HepG2 (cell line): ENCODE results near the gene RHBDL1. TPM values are rescaled to one million over a fixed set of nuclear protein-coding genes. Genes with fewer than 3 reads are reported as not detected.

ENCODE experiments used
- BORCS8-MEF2B ChIP-seq: sonication (generic); formaldehyde crosslinking; IDR thresholded peaks from 2 replicates; pipeline ENCODE4 v1.8.0; 2022; ENCODE audit warnings: mild to moderate bottlenecking, missing genetic modification reagents
- FOXP1 ChIP-seq, 2 experiments: fragments of 450-650 bp in 1 of 2; IDR thresholded peaks; 2 replicates each; pipeline ENCODE4 v1.6.1; 2017 to 2018; ENCODE audit warnings: antibody characterized with exemption in 1 of 2
- HOXA9 ChIP-seq: sonication (generic); formaldehyde crosslinking; IDR thresholded peaks from 2 replicates; pipeline ENCODE4 v1.8.1; 2022; ENCODE audit warnings: missing genetic modification reagents, mild to moderate bottlenecking, moderate library complexity, borderline replicate concordance
- NR2C2 ChIP-seq: sonication (generic); formaldehyde crosslinking; IDR thresholded peaks from 2 replicates; pipeline ENCODE4 v1.4.0; 2020; ENCODE audit warnings: missing genetic modification reagents, mild to moderate bottlenecking, moderate library complexity, borderline replicate concordance
- PATZ1 ChIP-seq: sonication (generic); formaldehyde crosslinking; IDR thresholded peaks from 2 replicates; pipeline ENCODE4 v1.4.0; 2020; ENCODE audit warnings: missing genetic modification reagents
- PHF5A ChIP-seq: IDR thresholded peaks from one replicate; pipeline ENCODE4 v1.6.1; 2018; ENCODE audit warnings: low read depth, missing genetic modification reagents; ENCODE audit not compliant: unreplicated experiment
- STAT5B ChIP-seq: sonication (generic); formaldehyde crosslinking; IDR thresholded peaks from 2 replicates; pipeline ENCODE4 v1.4.0; 2020; ENCODE audit warnings: missing genetic modification reagents
- ZHX1 ChIP-seq: sonication (generic); formaldehyde crosslinking; IDR thresholded peaks from 2 replicates; pipeline ENCODE4 v1.8.1; 2022; ENCODE audit warnings: low read depth, mild to moderate bottlenecking, missing genetic modification reagents
- ZNF143 ChIP-seq: sonication (generic); formaldehyde crosslinking; IDR thresholded peaks from 2 replicates; pipeline ENCODE4 v1.4.0; 2020; ENCODE audit warnings: missing genetic modification reagents
- ZNF234 ChIP-seq: sonication (generic); formaldehyde crosslinking; conservative IDR thresholded peaks from 2 replicates; pipeline ENCODE4 v1.5.1; 2020; ENCODE audit warnings: mild to moderate bottlenecking, missing genetic modification reagents
- ZNF530 ChIP-seq: sonication (generic); formaldehyde crosslinking; IDR thresholded peaks from 2 replicates; pipeline ENCODE4 v1.5.0; 2020; ENCODE audit warnings: low read depth, mild to moderate bottlenecking, missing genetic modification reagents
- ZNF644 ChIP-seq: IDR thresholded peaks from 2 replicates; pipeline ENCODE4 v1.6.1; 2016; ENCODE audit warnings: low read depth
- ZSCAN22 ChIP-seq: sonication (generic); formaldehyde crosslinking; IDR thresholded peaks from 2 replicates; pipeline ENCODE4 v1.4.0; 2020; ENCODE audit warnings: mild to moderate bottlenecking, missing genetic modification reagents
- polyA plus RNA-seq, 8 experiments: library from polyadenylated mRNA; depleted of rRNA in 3 of 8; stranded (reverse) in 7 of 8; unstranded in 1 of 8; fragments of >200 nt; fragmentation: Illumina TruSeq in 4 of 8; extraction: Trizol in 4 of 8; gene quantifications; 2 replicates each; pipeline versions ENCODE4 v1.2.1 to v1.2.3, GENCODE V29; 2011 to 2016; ENCODE audit warnings: low read depth in 4 of 8, missing spikeins in 1 of 8, mixed read lengths in 1 of 8; ENCODE audit not compliant: insufficient read depth in 1 of 8
- total RNA-seq, 5 experiments: library from RNA; depleted of rRNA; stranded (reverse); fragments of >200 nt; fragmentation: Illumina TruSeq; extraction: Trizol; gene quantifications; 2 replicates each; pipeline ENCODE4 v1.2.3, GENCODE V29; 2016; ENCODE audit warnings: low read depth in 1 of 5
- TF ChIP-seq, protein P1 (sequence below), 2 experiments: sonication (generic) in 1 of 2; formaldehyde crosslinking in 1 of 2; IDR thresholded peaks; 2 replicates each; pipeline versions ENCODE4 v1.5.1 to v1.6.1; 2011 to 2020; ENCODE audit warnings: borderline replicate concordance in 1 of 2, low read depth in 1 of 2, low read length in 1 of 2, mild to moderate bottlenecking in 1 of 2, missing genetic modification reagents in 1 of 2, moderate library complexity in 1 of 2
- TF ChIP-seq, protein P2 (sequence below): sonication (generic); formaldehyde crosslinking; IDR thresholded peaks from 2 replicates; pipeline ENCODE4 v1.4.0; 2020; ENCODE audit warnings: missing genetic modification reagents
- TF ChIP-seq, protein P3 (sequence below): sonication (generic); formaldehyde crosslinking; IDR thresholded peaks from 2 replicates; pipeline ENCODE4 v1.5.0; 2020; ENCODE audit warnings: mild to moderate bottlenecking, missing genetic modification reagents, borderline replicate concordance

RHBDL1 gene
- total and polyA plus RNA-seq, 2 of the 13 experiments (the other 11 are each of a cell fraction or from before 2014, with no cell fraction given): 1.8 to 3.8 TPM

DNA sequence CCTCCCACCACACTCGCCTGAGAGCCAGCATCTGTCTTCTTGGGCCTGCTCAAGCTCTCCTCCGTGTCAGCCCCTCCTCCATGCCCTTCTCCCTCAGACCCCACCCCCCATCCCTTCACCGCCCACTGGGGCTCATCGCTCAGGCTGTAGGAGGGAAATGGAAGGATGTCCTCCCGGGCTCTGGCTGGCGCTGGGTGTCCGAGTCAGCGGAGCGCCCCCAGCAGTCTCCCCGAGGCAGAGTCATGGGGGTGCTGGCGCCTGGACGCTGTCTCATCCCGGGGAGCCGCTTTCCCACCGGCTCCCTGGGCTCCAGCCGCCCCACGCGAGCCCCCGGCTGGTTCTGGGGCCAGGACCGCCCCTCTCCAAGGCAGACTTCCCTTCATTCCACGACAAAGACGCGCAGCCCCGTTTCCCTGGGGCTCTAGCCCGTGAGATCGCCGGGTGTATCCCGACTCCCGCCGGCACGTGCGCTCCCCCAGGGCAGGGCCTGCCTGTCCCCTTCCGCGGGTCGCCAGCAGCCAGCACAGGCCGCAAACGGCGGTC, 45.0 kb downstream of the RHBDL1 start (continued):
- TF ChIP-seq, protein P1, sequence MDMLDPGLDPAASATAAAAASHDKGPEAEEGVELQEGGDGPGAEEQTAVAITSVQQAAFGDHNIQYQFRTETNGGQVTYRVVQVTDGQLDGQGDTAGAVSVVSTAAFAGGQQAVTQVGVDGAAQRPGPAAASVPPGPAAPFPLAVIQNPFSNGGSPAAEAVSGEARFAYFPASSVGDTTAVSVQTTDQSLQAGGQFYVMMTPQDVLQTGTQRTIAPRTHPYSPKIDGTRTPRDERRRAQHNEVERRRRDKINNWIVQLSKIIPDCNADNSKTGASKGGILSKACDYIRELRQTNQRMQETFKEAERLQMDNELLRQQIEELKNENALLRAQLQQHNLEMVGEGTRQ (IDR thresholded peaks at IDR 0.05; ENCODE audit: low read depth, low read length): no peak
- TF ChIP-seq, protein P1 (CRISPR knock-in tag; IDR thresholded peaks at IDR 0.05; ENCODE audit: borderline replicate concordance): no peak
- TF ChIP-seq ZHX1 (CRISPR knock-in tag): no peak
- no peak for TF ChIP-seq ZSCAN22 (CRISPR knock-in tag)
- TF ChIP-seq, protein P2, sequence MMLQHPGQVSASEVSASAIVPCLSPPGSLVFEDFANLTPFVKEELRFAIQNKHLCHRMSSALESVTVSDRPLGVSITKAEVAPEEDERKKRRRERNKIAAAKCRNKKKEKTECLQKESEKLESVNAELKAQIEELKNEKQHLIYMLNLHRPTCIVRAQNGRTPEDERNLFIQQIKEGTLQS (CRISPR knock-in tag): no peak
- no peak for TF ChIP-seq STAT5B (CRISPR knock-in tag)
- no peak for TF ChIP-seq ZNF234 (CRISPR knock-in tag)
- no peak for TF ChIP-seq ZNF530 (CRISPR knock-in tag)
- no peak for TF ChIP-seq ZNF644 (CRISPR knock-in tag)
- no peak for TF ChIP-seq FOXP1 (IDR thresholded peaks at IDR 0.05)
- no peak for TF ChIP-seq FOXP1 (CRISPR knock-in tag; IDR thresholded peaks at IDR 0.05)
- no peak for TF ChIP-seq PHF5A (CRISPR knock-in tag)
- TF ChIP-seq NR2C2: no peak
- TF ChIP-seq ZNF143 (CRISPR knock-in tag): no peak
- TF ChIP-seq PATZ1: no peak
- TF ChIP-seq, protein P3, sequence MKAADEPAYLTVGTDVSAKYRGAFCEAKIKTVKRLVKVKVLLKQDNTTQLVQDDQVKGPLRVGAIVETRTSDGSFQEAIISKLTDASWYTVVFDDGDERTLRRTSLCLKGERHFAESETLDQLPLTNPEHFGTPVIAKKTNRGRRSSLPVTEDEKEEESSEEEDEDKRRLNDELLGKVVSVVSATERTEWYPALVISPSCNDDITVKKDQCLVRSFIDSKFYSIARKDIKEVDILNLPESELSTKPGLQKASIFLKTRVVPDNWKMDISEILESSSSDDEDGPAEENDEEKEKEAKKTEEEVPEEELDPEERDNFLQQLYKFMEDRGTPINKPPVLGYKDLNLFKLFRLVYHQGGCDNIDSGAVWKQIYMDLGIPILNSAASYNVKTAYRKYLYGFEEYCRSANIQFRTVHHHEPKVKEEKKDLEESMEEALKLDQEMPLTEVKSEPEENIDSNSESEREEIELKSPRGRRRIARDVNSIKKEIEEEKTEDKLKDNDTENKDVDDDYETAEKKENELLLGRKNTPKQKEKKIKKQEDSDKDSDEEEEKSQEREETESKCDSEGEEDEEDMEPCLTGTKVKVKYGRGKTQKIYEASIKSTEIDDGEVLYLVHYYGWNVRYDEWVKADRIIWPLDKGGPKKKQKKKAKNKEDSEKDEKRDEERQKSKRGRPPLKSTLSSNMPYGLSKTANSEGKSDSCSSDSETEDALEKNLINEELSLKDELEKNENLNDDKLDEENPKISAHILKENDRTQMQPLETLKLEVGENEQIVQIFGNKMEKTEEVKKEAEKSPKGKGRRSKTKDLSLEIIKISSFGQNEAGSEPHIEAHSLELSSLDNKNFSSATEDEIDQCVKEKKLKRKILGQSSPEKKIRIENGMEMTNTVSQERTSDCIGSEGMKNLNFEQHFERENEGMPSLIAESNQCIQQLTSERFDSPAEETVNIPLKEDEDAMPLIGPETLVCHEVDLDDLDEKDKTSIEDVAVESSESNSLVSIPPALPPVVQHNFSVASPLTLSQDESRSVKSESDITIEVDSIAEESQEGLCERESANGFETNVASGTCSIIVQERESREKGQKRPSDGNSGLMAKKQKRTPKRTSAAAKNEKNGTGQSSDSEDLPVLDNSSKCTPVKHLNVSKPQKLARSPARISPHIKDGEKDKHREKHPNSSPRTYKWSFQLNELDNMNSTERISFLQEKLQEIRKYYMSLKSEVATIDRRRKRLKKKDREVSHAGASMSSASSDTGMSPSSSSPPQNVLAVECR (CRISPR knock-in tag): no peak
- peak; percentile 13; the same call in 1 of the 2 replicates for TF ChIP-seq HOXA9 (CRISPR knock-in tag)
- no peak; the same call in 1 of the 2 replicates for TF ChIP-seq BORCS8-MEF2B
